Lower leg skin (tissue), 3 donors: ENCODE results near the gene SIN3B.

ENCODE experiments used
- CTCF ChIP-seq, 3 donors: fragments of 450-650 bp; IDR thresholded peaks; one replicate each; pipeline ENCODE4 v1.5.1; 2016; ENCODE audit warnings: antibody characterized with exemption in 3 of 3, mild to moderate bottlenecking in 3 of 3, moderate library complexity in 2 of 3
- POLR2A ChIP-seq, 2 donors: fragments of 450-650 bp; IDR thresholded peaks; one replicate each; pipeline ENCODE4 v1.6.1; 2016 to 2017; ENCODE audit warnings: antibody characterized with exemption in 2 of 2, mild to moderate bottlenecking in 1 of 2, moderate library complexity in 1 of 2

DNA sequence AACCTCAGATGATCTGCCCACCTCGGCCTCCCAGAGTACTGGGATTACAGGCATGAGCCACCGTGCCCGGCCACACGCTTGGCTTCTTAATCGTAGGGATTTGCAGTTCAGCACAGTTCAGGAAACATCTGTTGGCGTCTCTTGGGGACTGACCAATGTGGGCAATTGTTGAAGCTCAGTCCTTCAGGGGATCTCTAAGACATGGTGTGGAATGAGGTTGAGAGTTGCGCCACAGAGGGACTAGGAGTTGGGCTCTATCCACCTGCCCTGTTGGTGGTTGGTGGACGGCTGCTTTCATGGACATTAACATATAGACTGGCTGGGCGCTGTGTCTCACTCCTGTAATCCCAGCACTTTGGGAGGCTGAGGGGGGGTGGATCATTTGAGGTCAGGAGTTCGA, 37.3 kb upstream of the SIN3B start:
- no peak for TF ChIP-seq CTCF (IDR thresholded peaks at IDR 0.05)
- no peak for TF ChIP-seq POLR2A (IDR thresholded peaks at IDR 0.05)
